Liver (tissue), 9 donors: Measurements from ENCODE around the gene TMPRSS13. TPM values are rescaled to one million over a fixed set of nuclear protein-coding genes. Genes with fewer than 3 reads are reported as not detected.
A peak's percentile ranks its signal among the peaks of the same experiment; 100 is the strongest.

Source experiments
- DNase-seq: peaks from one replicate; pipeline ENCODE4 v3.0.0-alpha.2; 2017; ENCODE audit warnings: low spot score
- H3K27ac ChIP-seq, 2 donors: one replicate each; pipeline ENCODE4 v1.7.0; 2013; ENCODE audit warnings: inconsistent platforms in 2 of 2, low read length in 2 of 2, control low read depth in 1 of 2, low read depth in 1 of 2, mild to moderate bottlenecking in 1 of 2
- H3K27me3 ChIP-seq, 4 donors: one replicate each; pipeline versions ENCODE4 v1.6.1 to v1.7.0; 2013; ENCODE audit warnings: low read length in 3 of 4, inconsistent platforms in 1 of 4, mild to moderate bottlenecking in 1 of 4, moderate library complexity in 1 of 4; ENCODE audit not compliant: control insufficient read depth in 4 of 4, insufficient read depth in 4 of 4
- H3K36me3 ChIP-seq, 4 donors: one replicate each; pipeline versions ENCODE4 v1.6.1 to v1.7.0; 2013; ENCODE audit warnings: low read length in 3 of 4, mild to moderate bottlenecking in 3 of 4, low read depth in 1 of 4, moderate library complexity in 1 of 4; ENCODE audit not compliant: control insufficient read depth in 4 of 4, insufficient read depth in 3 of 4
- H3K4me1 ChIP-seq, 4 donors: one replicate each; pipeline versions ENCODE4 v1.6.1 to v1.7.0; 2013; ENCODE audit warnings: low read length in 3 of 4, mild to moderate bottlenecking in 3 of 4, moderate library complexity in 1 of 4; ENCODE audit not compliant: control insufficient read depth in 4 of 4, insufficient read depth in 4 of 4
- H3K4me3 ChIP-seq, 3 donors: one replicate each; pipeline versions ENCODE4 v1.6.1 to v1.7.0; 2013; ENCODE audit warnings: low read length in 3 of 3, control low read depth in 1 of 3, low read depth in 1 of 3, mild to moderate bottlenecking in 1 of 3
- H3K9ac ChIP-seq, 2 donors: one replicate each; pipeline ENCODE4 v1.7.0; 2013; ENCODE audit warnings: low read length in 2 of 2, mild to moderate bottlenecking in 2 of 2, moderate library complexity in 2 of 2, control low read depth in 1 of 2, low read depth in 1 of 2
- H3K9me3 ChIP-seq, 4 donors: one replicate each; pipeline versions ENCODE4 v1.6.1 to v1.7.0; 2013; ENCODE audit warnings: low read length in 3 of 4; ENCODE audit not compliant: control insufficient read depth in 4 of 4
- CTCF ChIP-seq: fragments of 150-350 bp; IDR thresholded peaks from 2 replicates; pipeline ENCODE4 v1.5.1; 2017; ENCODE audit warnings: improper control_type of control experiment, low read depth, low read length; ENCODE audit not compliant: missing input control
- EGR1 ChIP-seq, 2 donors: IDR thresholded peaks; 2 replicates each; pipeline ENCODE4 v1.6.1; 2016 to 2018; ENCODE audit warnings: antibody characterized with exemption in 2 of 2, low read depth in 2 of 2
- FOXA1 ChIP-seq: IDR thresholded peaks from 2 replicates; pipeline ENCODE4 v1.6.1; 2016; ENCODE audit warnings: antibody characterized with exemption
- FOXA2 ChIP-seq: IDR thresholded peaks from 2 replicates; pipeline ENCODE4 v1.6.1; 2016; ENCODE audit warnings: antibody characterized with exemption
- GABPA ChIP-seq, 2 donors: IDR thresholded peaks in 1 of 2; conservative IDR thresholded peaks in 1 of 2; 2 replicates each; pipeline ENCODE4 v1.6.1; 2016; ENCODE audit warnings: antibody characterized with exemption in 2 of 2, mild to moderate bottlenecking in 1 of 2, moderate library complexity in 1 of 2
- HNF4A ChIP-seq, 2 donors: conservative IDR thresholded peaks; 2 replicates each; pipeline ENCODE4 v1.6.1; 2016; ENCODE audit warnings: antibody characterized with exemption in 2 of 2, mild to moderate bottlenecking in 2 of 2
- HNF4G ChIP-seq: IDR thresholded peaks from 2 replicates; pipeline ENCODE4 v1.6.1; 2016; ENCODE audit warnings: antibody characterized with exemption
- JUND ChIP-seq, 2 donors: IDR thresholded peaks; 2 replicates each; pipeline ENCODE4 v1.6.1; 2016; ENCODE audit warnings: antibody characterized with exemption in 2 of 2
- NR2F2 ChIP-seq: IDR thresholded peaks from 2 replicates; pipeline ENCODE4 v1.6.1; 2016; ENCODE audit warnings: antibody characterized with exemption
- RAD21 ChIP-seq, 2 donors: IDR thresholded peaks; 2 replicates each; pipeline ENCODE4 v1.6.1; 2016; ENCODE audit warnings: antibody characterized with exemption in 2 of 2, mild to moderate bottlenecking in 2 of 2
- REST ChIP-seq: IDR thresholded peaks from 2 replicates; pipeline ENCODE4 v1.6.1; 2016; ENCODE audit warnings: antibody characterized with exemption, mild to moderate bottlenecking
- RXRA ChIP-seq, 2 donors: IDR thresholded peaks; 2 replicates each; pipeline ENCODE4 v1.6.1; 2017 to 2018; ENCODE audit warnings: antibody characterized with exemption in 2 of 2, mild to moderate bottlenecking in 1 of 2
- SP1 ChIP-seq: IDR thresholded peaks from 2 replicates; pipeline ENCODE4 v1.6.1; 2018; ENCODE audit warnings: antibody characterized with exemption, mild to moderate bottlenecking
- TAF1 ChIP-seq: conservative IDR thresholded peaks from 2 replicates; pipeline ENCODE4 v1.6.1; 2016; ENCODE audit warnings: antibody characterized with exemption, mild to moderate bottlenecking
- YY1 ChIP-seq: IDR thresholded peaks from 2 replicates; pipeline ENCODE4 v1.6.1; 2016; ENCODE audit warnings: antibody characterized with exemption, mild to moderate bottlenecking
- WGBS: extraction: QIAGEN DNeasy Blood & Tissue Kit; methylation state at CpG from one replicate; pipeline ENCODE4 v1.1.7; 2013; 5-methylcytosine and 5-hydroxymethylcytosine counted together
- polyA plus RNA-seq, 2 donors: library from polyadenylated mRNA; stranded (reverse) in 1 of 2; unstranded in 1 of 2; fragments of 200-250 nt in 1 of 2; fragments of >200 nt in 1 of 2; fragmentation: Nextera tagmentation in 1 of 2; extraction: Ambion mirVana in 1 of 2; gene quantifications; one replicate each; pipeline versions ENCODE4 v1.2.1 to v1.2.3, GENCODE V29; 2013 to 2015
- total RNA-seq, 2 donors: library from RNA; depleted of rRNA; stranded (reverse); fragments of >200 nt; gene quantifications; one replicate each; pipeline ENCODE4 v1.2.3, GENCODE V29; 2014
- TF ChIP-seq, protein P1 (sequence below): IDR thresholded peaks from 2 replicates; pipeline ENCODE4 v1.6.1; 2016; ENCODE audit warnings: antibody characterized with exemption
- TF ChIP-seq, protein P2 (sequence below): IDR thresholded peaks from 2 replicates; pipeline ENCODE4 v1.6.1; 2016; ENCODE audit warnings: antibody characterized with exemption
- TF ChIP-seq, protein P3 (sequence below): IDR thresholded peaks from 2 replicates; pipeline ENCODE4 v1.6.1; 2016; ENCODE audit warnings: antibody characterized with exemption
- donor health status: healthy.
- donor health status: healthy.
- donor health status: healthy.
- donor health status: healthy.
- donor health status: healthy.

TMPRSS13 gene
- total and polyA plus RNA-seq, 4 donors: 0.11 to 0.93 (median 0.24) TPM

DNA sequence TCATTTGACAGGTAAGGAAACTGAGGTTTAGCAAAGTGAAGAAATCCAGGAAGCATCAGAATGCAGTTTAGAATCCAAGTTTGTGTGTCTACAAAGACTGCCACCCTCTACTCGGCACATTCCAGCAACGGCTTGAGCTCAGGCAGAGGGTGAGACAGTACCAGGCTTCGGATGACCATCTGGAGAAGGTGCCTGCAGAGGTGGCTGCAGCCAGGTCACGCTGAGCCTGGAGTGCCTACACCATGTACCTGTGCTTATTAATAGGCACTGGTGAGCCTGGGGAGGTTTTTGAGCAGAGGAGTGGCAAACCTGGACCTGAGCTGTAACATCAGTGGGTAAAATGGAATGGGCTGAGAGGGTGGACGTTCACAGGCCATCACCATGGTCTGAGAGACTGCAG is 57.4 kb downstream of the TMPRSS13 start (continued):
- TF ChIP-seq, protein P1, sequence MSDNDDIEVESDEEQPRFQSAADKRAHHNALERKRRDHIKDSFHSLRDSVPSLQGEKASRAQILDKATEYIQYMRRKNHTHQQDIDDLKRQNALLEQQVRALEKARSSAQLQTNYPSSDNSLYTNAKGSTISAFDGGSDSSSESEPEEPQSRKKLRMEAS: no peak
- TF ChIP-seq CTCF (no peak), YY1 (no peak)

GRCh38 chr11:117871160-117871559 is 58.0 kb downstream of the TMPRSS13 start:
- Histone ChIP-seq H3K4me1 (peaks cover 0 to 12% (median 8%) of the 10 kb centered on the region in 4 donors), H3K27me3 (peaks cover 0 to 10% (median 1%) of the 10 kb centered on the region in 4 donors), H3K9me3 (no peaks in the 10 kb centered on the region), H3K27ac (no peak overlapping the region), H3K9ac (no peak overlapping the region), H3K4me3 (no peak overlapping the region), H3K36me3 (no peaks in the 10 kb centered on the region)
- 81% methylated on average over 18 of the region's 18 CpGs for WGBS
- TF ChIP-seq SP1 (no peak), RAD21 (IDR thresholded peaks at IDR 0.05) (no peak), YY1 (no peak), JUND (IDR thresholded peaks at IDR 0.05) (no peak)
- TF ChIP-seq, protein P2, sequence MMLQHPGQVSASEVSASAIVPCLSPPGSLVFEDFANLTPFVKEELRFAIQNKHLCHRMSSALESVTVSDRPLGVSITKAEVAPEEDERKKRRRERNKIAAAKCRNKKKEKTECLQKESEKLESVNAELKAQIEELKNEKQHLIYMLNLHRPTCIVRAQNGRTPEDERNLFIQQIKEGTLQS: no peak
- DNase-seq: no peak

GRCh38 chr11:117870103-117870952 is 58.9 kb downstream of the TMPRSS13 start:
- Histone ChIP-seq H3K4me1 (peaks cover 0 to 8% (median 7%) of the 10 kb centered on the region in 4 donors), H3K36me3 (no peaks in the 10 kb centered on the region), H3K9me3 (no peaks in the 10 kb centered on the region), H3K9ac (no peak overlapping the region), H3K27ac (peak overlapping the region in 1 of 2 donors; percentile 16), H3K4me3 (no peak overlapping the region), H3K27me3 (peaks cover 0 to 10% (median 0%) of the 10 kb centered on the region in 4 donors)
- no peak for TF ChIP-seq EGR1 (IDR thresholded peaks at IDR 0.05; ENCODE audit: low read depth in 2 of 2)
- TF ChIP-seq SP1: no peak
- TF ChIP-seq CTCF: no peak
- TF ChIP-seq YY1: no peak
- no peak for TF ChIP-seq RAD21 (IDR thresholded peaks at IDR 0.05)
- TF ChIP-seq HNF4G: no peak
- no peak for TF ChIP-seq RXRA (IDR thresholded peaks at IDR 0.05)
- TF ChIP-seq JUND (IDR thresholded peaks at IDR 0.05): no peak
- no peak for TF ChIP-seq HNF4A (conservative IDR thresholded peaks at IDR 0.05)
- TF ChIP-seq NR2F2: no peak
- TF ChIP-seq, protein P1: no peak
- TF ChIP-seq REST: no peak
- no peak for TF ChIP-seq FOXA2
- no peak for TF ChIP-seq FOXA1
- TF ChIP-seq TAF1: no peak
- TF ChIP-seq, protein P3, sequence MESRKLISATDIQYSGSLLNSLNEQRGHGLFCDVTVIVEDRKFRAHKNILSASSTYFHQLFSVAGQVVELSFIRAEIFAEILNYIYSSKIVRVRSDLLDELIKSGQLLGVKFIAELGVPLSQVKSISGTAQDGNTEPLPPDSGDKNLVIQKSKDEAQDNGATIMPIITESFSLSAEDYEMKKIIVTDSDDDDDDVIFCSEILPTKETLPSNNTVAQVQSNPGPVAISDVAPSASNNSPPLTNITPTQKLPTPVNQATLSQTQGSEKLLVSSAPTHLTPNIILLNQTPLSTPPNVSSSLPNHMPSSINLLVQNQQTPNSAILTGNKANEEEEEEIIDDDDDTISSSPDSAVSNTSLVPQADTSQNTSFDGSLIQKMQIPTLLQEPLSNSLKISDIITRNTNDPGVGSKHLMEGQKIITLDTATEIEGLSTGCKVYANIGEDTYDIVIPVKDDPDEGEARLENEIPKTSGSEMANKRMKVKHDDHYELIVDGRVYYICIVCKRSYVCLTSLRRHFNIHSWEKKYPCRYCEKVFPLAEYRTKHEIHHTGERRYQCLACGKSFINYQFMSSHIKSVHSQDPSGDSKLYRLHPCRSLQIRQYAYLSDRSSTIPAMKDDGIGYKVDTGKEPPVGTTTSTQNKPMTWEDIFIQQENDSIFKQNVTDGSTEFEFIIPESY: no peak
- TF ChIP-seq, protein P2: no peak
- TF ChIP-seq GABPA (IDR thresholded peaks at IDR 0.05 in 1 of 2, conservative IDR thresholded peaks at IDR 0.05 in 1 of 2): no peak
- WGBS: 81% methylated on average over 9 of the region's 9 CpGs
- no peak for DNase-seq
